Measurements from ENCODE around the gene EMILIN3. TPM values are rescaled to one million over a fixed set of nuclear protein-coding genes. Genes with fewer than 3 reads are reported as not detected.

EMILIN3 gene
- total and polyA plus RNA-seq, 2 donors (not counting 3 experiments of a cell fraction or from before 2014, with no cell fraction given) = 0.15 TPM; not detected in 1

DNA sequence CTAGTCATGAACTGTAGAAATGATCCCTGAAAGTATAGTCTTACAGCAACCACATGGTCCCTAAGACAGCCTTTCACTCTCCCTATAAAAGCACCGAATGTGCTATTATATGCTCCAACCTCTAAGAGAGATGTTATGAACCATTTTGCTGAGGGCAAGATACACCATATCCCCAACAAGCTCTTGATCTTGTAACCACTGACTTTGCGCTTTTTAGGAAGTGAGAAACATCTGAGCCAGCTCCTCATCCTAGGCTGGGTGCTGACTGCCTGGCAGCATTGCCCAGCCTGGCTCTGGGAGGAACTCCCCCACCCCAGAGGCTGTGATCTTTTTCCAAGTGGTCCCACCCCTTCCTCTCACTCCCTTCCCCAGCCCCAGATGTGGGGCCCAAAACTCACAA lies 3.1 kb upstream of the EMILIN3 start:
- intact Hi-C loops (cut with micrococcal nuclease) (no loop called here), dilution Hi-C loops (cut with MboI; ENCODE audit: extremely low pct_ligation_motif_present, low sequenced_read_pairs) (no loop called here)
- no peaks in the 10 kb centered on the region for H3K36me3 ChIP-seq (ENCODE audit: control insufficient read depth in 2 of 2, extremely low read depth in 1 of 2, insufficient read depth in 2 of 2, low read length in 2 of 2)
- H4K20me1 ChIP-seq (replicated peaks; ENCODE audit: control insufficient read depth, extremely low read depth, insufficient read depth, low read length) = no peaks in the 10 kb centered on the region
- no peak for DNase-seq (ENCODE audit: low read depth, low spot score)
- H3K79me2 ChIP-seq (ENCODE audit: control insufficient read depth, insufficient read depth, low read length) = no peaks in the 10 kb centered on the region
- no peaks in the 10 kb centered on the region for H3K4me1 ChIP-seq (ENCODE audit: control insufficient read depth, extremely low read depth, insufficient read depth, low read length)
- peaks cover 28 to 32% of the 10 kb centered on the region in 2 experiments for H3K27me3 ChIP-seq (ENCODE audit: control insufficient read depth in 2 of 2, insufficient read depth in 2 of 2, low read length in 2 of 2)
- no peaks in the 10 kb centered on the region for H3K9me3 ChIP-seq (replicated peaks; ENCODE audit: control insufficient read depth, insufficient read depth, low read length)
- no peaks in the 10 kb centered on the region for H3K9me1 ChIP-seq (replicated peaks; ENCODE audit: control insufficient read depth, extremely low read depth, insufficient read depth, low read length)
- no peak overlapping the region for H3K9ac ChIP-seq (replicated peaks; ENCODE audit: extremely low read depth, insufficient read depth, low read length)
- H3K27ac ChIP-seq (ENCODE audit: insufficient read depth, low read depth, low read length) = no peak overlapping the region
- no peak overlapping the region for H3K4me2 ChIP-seq (ENCODE audit: insufficient read depth, low read length)
- H3K4me3 ChIP-seq (replicated peaks in 1 of 3; ENCODE audit: insufficient read depth in 1 of 3, low read depth in 1 of 3, low read length in 3 of 3) = no peak overlapping the region
- POLR2A ChIA-PET = no interaction called here
- no peak for FAIRE-seq
- TF ChIP-seq, protein P1, sequence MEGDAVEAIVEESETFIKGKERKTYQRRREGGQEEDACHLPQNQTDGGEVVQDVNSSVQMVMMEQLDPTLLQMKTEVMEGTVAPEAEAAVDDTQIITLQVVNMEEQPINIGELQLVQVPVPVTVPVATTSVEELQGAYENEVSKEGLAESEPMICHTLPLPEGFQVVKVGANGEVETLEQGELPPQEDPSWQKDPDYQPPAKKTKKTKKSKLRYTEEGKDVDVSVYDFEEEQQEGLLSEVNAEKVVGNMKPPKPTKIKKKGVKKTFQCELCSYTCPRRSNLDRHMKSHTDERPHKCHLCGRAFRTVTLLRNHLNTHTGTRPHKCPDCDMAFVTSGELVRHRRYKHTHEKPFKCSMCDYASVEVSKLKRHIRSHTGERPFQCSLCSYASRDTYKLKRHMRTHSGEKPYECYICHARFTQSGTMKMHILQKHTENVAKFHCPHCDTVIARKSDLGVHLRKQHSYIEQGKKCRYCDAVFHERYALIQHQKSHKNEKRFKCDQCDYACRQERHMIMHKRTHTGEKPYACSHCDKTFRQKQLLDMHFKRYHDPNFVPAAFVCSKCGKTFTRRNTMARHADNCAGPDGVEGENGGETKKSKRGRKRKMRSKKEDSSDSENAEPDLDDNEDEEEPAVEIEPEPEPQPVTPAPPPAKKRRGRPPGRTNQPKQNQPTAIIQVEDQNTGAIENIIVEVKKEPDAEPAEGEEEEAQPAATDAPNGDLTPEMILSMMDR (IDR thresholded peaks at IDR 0.05; ENCODE audit: extremely low read depth in 1 of 2, insufficient read depth in 1 of 2, low read depth in 1 of 2, low read length in 2 of 2) = no peak
- TF ChIP-seq POLR2A (IDR thresholded peaks at IDR 0.05; ENCODE audit: low read depth, low read length) (no peak), FOS (IDR thresholded peaks at IDR 0.05; ENCODE audit: borderline replicate concordance, insufficient read depth, low read length) (no peak), GATA2 (IDR thresholded peaks at IDR 0.05; ENCODE audit: insufficient read depth, insufficient read length, low read depth, low read length) (no peak), JUN (IDR thresholded peaks at IDR 0.05; ENCODE audit: borderline replicate concordance, insufficient read depth, insufficient read length, low read depth) (no peak), MYC (IDR thresholded peaks at IDR 0.05; ENCODE audit: low read depth, low read length) (no peak), EZH2 (IDR thresholded peaks at IDR 0.05; ENCODE audit: borderline replicate concordance, low read depth, low read length, severe bottlenecking) (no peak), POLR2AphosphoS5 (IDR thresholded peaks at IDR 0.05; ENCODE audit: insufficient read depth, low read depth, low read length) (no peak)
- TF ChIP-seq, protein P2, sequence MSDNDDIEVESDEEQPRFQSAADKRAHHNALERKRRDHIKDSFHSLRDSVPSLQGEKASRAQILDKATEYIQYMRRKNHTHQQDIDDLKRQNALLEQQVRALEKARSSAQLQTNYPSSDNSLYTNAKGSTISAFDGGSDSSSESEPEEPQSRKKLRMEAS (IDR thresholded peaks at IDR 0.05; ENCODE audit: insufficient read depth, insufficient read length) = no peak
- BruUV-seq (replicated peaks) = no TSS peak
- H2AFZ ChIP-seq (ENCODE audit: low read depth, low read length) = no peak overlapping the region
- CTCF ChIA-PET = interaction anchor here (1.0 to 1.6 kb wide), 4 partner anchors 30 to 235 kb away, joined by 3 to 5 read pairs (median 4); no protein-coding TSS in a partner anchor
